GM23248 (cell line): ENCODE results near the gene CD58. TPM values are rescaled to one million over a fixed set of nuclear protein-coding genes. Genes with fewer than 3 reads are reported as not detected.
A peak's percentile ranks its signal among the peaks of the same experiment; 100 is the strongest.

Source experiments
- DNase-seq: peaks from one replicate; pipeline ENCODE4 v3.0.0-alpha.2; 2015
- H2AFZ ChIP-seq: fragments of 200-600 bp; sonication (generic); 2 replicates; pipeline ENCODE4 v1.6.1; 2016; ENCODE audit warnings: antibody characterized with exemption
- H3F3A ChIP-seq: fragments of 200-600 bp; sonication (generic); 2 replicates; pipeline ENCODE4 v1.6.1; 2016; ENCODE audit warnings: mild to moderate bottlenecking, antibody characterized with exemption, mixed run types; ENCODE audit not compliant: insufficient read depth
- H3K27ac ChIP-seq: fragments of 200-600 bp; sonication (generic); 2 replicates; pipeline ENCODE4 v1.5.1; 2016; ENCODE audit warnings: mild to moderate bottlenecking
- H3K27me3 ChIP-seq: fragments of 200-600 bp; sonication (generic); replicated peaks from 2 replicates; pipeline ENCODE4 v1.6.1; 2016; ENCODE audit warnings: mild to moderate bottlenecking; ENCODE audit not compliant: insufficient read depth
- H3K36me3 ChIP-seq: fragments of 200-600 bp; sonication (generic); 2 replicates; pipeline ENCODE4 v1.6.1; 2016; ENCODE audit warnings: low read depth, mild to moderate bottlenecking
- H3K4me1 ChIP-seq: fragments of 200-600 bp; sonication (generic); 2 replicates; pipeline ENCODE4 v1.6.1; 2016; ENCODE audit warnings: mild to moderate bottlenecking; ENCODE audit not compliant: insufficient read depth
- H3K4me2 ChIP-seq: fragments of 200-600 bp; sonication (generic); one replicate; pipeline ENCODE4 v1.6.1; 2016; ENCODE audit warnings: mild to moderate bottlenecking; ENCODE audit not compliant: unreplicated experiment
- H3K4me3 ChIP-seq: fragments of 200-600 bp; sonication (generic); 2 replicates; pipeline ENCODE4 v1.5.1; 2016; ENCODE audit warnings: mild to moderate bottlenecking
- H3K79me2 ChIP-seq: fragments of 200-600 bp; sonication (generic); 2 replicates; pipeline ENCODE4 v1.6.1; 2016; ENCODE audit warnings: mild to moderate bottlenecking; ENCODE audit not compliant: insufficient read depth
- H3K9ac ChIP-seq: fragments of 200-600 bp; sonication (generic); 2 replicates; pipeline ENCODE4 v1.6.1; 2016; ENCODE audit warnings: mild to moderate bottlenecking
- H3K9me2 ChIP-seq: fragments of 200-600 bp; sonication (generic); 2 replicates; pipeline ENCODE4 v1.6.1; 2016; ENCODE audit warnings: mixed run types, mild to moderate bottlenecking, moderate library complexity; ENCODE audit not compliant: insufficient read depth
- H3K9me3 ChIP-seq: fragments of 200-600 bp; sonication (generic); one replicate; pipeline ENCODE4 v1.6.1; 2017; ENCODE audit warnings: low read depth
- H4K20me1 ChIP-seq: fragments of 200-600 bp; sonication (generic); 2 replicates; pipeline ENCODE4 v1.6.0; 2016; ENCODE audit not compliant: insufficient read depth
- EZH2 ChIP-seq: fragments of 200-600 bp; sonication (generic); IDR thresholded peaks from 2 replicates; pipeline ENCODE4 v1.6.1; 2018; ENCODE audit warnings: antibody characterized with exemption, mild to moderate bottlenecking; ENCODE audit not compliant: insufficient read depth, poor library complexity, severe bottlenecking
- EZH2phosphoT487 ChIP-seq: fragments of 200-600 bp; sonication (generic); IDR thresholded peaks from 2 replicates; pipeline ENCODE4 v1.6.1; 2018; ENCODE audit warnings: antibody characterized with exemption, moderate library complexity, mild to moderate bottlenecking, low read depth; ENCODE audit not compliant: insufficient read depth
- WGBS, 2 experiments: methylation state at CpG; one replicate each; pipeline ENCODE4 v1.1.6; 2015 to 2017; ENCODE audit warnings: low lambda C conversion rate in 2 of 2, low coverage in 1 of 2; ENCODE audit errors: missing lambda C conversion rate in 2 of 2; 5-methylcytosine and 5-hydroxymethylcytosine counted together
- in situ Hi-C: fragments of 300-500 bp; cut with MboI; formaldehyde crosslinking; loops from 2 replicates; pipeline ENCODE4 v1.15.0; 2020
- polyA plus RNA-seq: library from polyadenylated mRNA; unstranded; fragments of >200 nt; fragmentation: Nextera tagmentation; extraction: Ambion mirVana; gene quantifications from 2 replicates; pipeline ENCODE4 v1.2.1, GENCODE V29; 2016
- total RNA-seq: library from RNA; depleted of rRNA; stranded (reverse); fragments of >200 nt; shearing (Covaris generic); gene quantifications from 2 replicates; pipeline ENCODE4 v1.2.3, GENCODE V29; 2014

Gene CD58
- total and polyA plus RNA-seq, 2 experiments from 2014 or later: 14.1 to 30.0 TPM

DNA sequence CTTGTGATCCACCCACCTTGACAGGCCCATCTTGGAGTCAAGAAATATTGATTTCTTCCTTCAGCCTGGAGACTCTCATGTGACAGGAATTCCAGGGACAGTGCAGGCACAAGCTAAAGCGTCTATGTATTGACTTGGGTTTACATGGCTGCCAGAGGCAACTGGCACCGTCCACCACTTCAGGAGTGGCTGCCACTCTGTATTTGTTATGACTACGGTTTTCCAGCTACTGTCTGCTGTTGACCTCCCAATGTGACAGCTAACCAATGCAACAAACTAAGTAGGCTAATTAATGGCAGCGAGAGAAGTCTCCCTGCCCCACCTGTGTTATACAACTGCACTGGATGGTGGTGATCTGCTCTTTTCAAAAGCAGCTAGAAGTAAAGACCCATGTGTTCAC is 56.9 kb downstream of the CD58 start:
- no peak for TF ChIP-seq EZH2
- TF ChIP-seq EZH2phosphoT487: no peak
- DNase-seq: no peak

GRCh38 chr1:116511459-116512019 is 59.3 kb downstream of the CD58 start:
- in situ Hi-C loops: no loop called here
- Histone ChIP-seq H3K9ac (no peak overlapping the region), H4K20me1 (no peaks in the 10 kb centered on the region), H3K9me3 (no peaks in the 10 kb centered on the region), H3K27me3 (no peaks in the 10 kb centered on the region), H3K4me3 (no peak overlapping the region), H2AFZ (no peak overlapping the region), H3K79me2 (no peaks in the 10 kb centered on the region), H3K36me3 (no peaks in the 10 kb centered on the region), H3K4me2 (no peak overlapping the region), H3K27ac (no peak overlapping the region), H3K9me2 (no peaks in the 10 kb centered on the region), H3K4me1 (peaks cover 27% of the 10 kb centered on the region), H3F3A (peaks cover 23% of the 10 kb centered on the region)
- 97 to 98% methylated on average over 2 of the region's 2 CpGs for WGBS, 2 experiments
- TF ChIP-seq EZH2phosphoT487 (no peak), EZH2 (no peak)
- DNase-seq: no peak

More for the DNA sequence above, 56.9 kb downstream of the CD58 start:
- no peak overlapping the region for H3K27ac ChIP-seq
- no peaks in the 10 kb centered on the region for H3K9me3 ChIP-seq
- no peak overlapping the region for H2AFZ ChIP-seq
- 72 to 77% methylated on average over 4 of the region's 4 CpGs for WGBS, 2 experiments
- H3F3A ChIP-seq: peaks cover 10% of the 10 kb centered on the region; the same call in 1 of the 2 replicates
- no peaks in the 10 kb centered on the region for H3K9me2 ChIP-seq
- peaks cover 13% of the 10 kb centered on the region for H3K4me1 ChIP-seq
- H3K4me3 ChIP-seq: no peak overlapping the region
- in situ Hi-C loops: no loop called here
- H3K9ac ChIP-seq: no peak overlapping the region
- no peaks in the 10 kb centered on the region for H3K79me2 ChIP-seq
- no peaks in the 10 kb centered on the region for H4K20me1 ChIP-seq
- no peak overlapping the region for H3K4me2 ChIP-seq
- no peaks in the 10 kb centered on the region for H3K36me3 ChIP-seq
- H3K27me3 ChIP-seq: no peaks in the 10 kb centered on the region

- no peak overlapping the region for H3K4me2 ChIP-seq
- peak overlapping the region; percentile 93 for H3K27ac ChIP-seq
- no peaks in the 10 kb centered on the region for H3K36me3 ChIP-seq
- no peaks in the 10 kb centered on the region for H3K27me3 ChIP-seq
- no peaks in the 10 kb centered on the region for H3K9me2 ChIP-seq
- peaks cover 23% of the 10 kb centered on the region for H3F3A ChIP-seq
- in situ Hi-C loops: no loop called here
- H2AFZ ChIP-seq: no peak overlapping the region
- H3K4me1 ChIP-seq: peaks cover 27% of the 10 kb centered on the region
- DNase-seq: peak; percentile 52
- TF ChIP-seq EZH2 (no peak), EZH2phosphoT487 (no peak)
- H4K20me1 ChIP-seq: no peaks in the 10 kb centered on the region
- H3K4me3 ChIP-seq: no peak overlapping the region
- no peaks in the 10 kb centered on the region for H3K79me2 ChIP-seq
- 54 to 63% methylated on average over 4 of the region's 4 CpGs for WGBS, 2 experiments
- H3K9ac ChIP-seq: no peak overlapping the region
- no peaks in the 10 kb centered on the region for H3K9me3 ChIP-seq
Measured at GRCh38 chr1:116510361-116510760, 60.5 kb downstream of the CD58 start.

GRCh38 chr1:116508984-116509980 is 61.5 kb downstream of the CD58 start:
- peaks cover 27% of the 10 kb centered on the region for H3F3A ChIP-seq
- no peaks in the 10 kb centered on the region for H3K27me3 ChIP-seq
- H3K27ac ChIP-seq: peak overlapping the region; percentile 93
- peak overlapping the region; percentile 66 for H3K9ac ChIP-seq
- peaks cover 32% of the 10 kb centered on the region for H3K4me1 ChIP-seq
- TF ChIP-seq EZH2 (no peak), EZH2phosphoT487 (no peak)
- H4K20me1 ChIP-seq: no peaks in the 10 kb centered on the region
- DNase-seq: peak; percentile 90
- WGBS, 2 experiments: 34 to 39% methylated on average over 3 of the region's 3 CpGs
- H3K36me3 ChIP-seq: no peaks in the 10 kb centered on the region
- peak overlapping the region; percentile 53 for H3K4me2 ChIP-seq
- no peaks in the 10 kb centered on the region for H3K79me2 ChIP-seq
- H2AFZ ChIP-seq: peak overlapping the region; percentile 77
- in situ Hi-C loops: no loop called here
- H3K4me3 ChIP-seq: 0 out of 2 replicates have a peak overlapping the region, but pooled peaks have one; percentile 20
- no peaks in the 10 kb centered on the region for H3K9me3 ChIP-seq
- H3K9me2 ChIP-seq: no peaks in the 10 kb centered on the region
